ENCODE results near the gene PTPRN2. TPM values are rescaled to one million over a fixed set of nuclear protein-coding genes. Genes with fewer than 3 reads are reported as not detected.

Gene PTPRN2
- total and polyA plus RNA-seq, 2 of the 13 experiments (the other 11 are each of a cell fraction or from before 2014, with no cell fraction given) = 2.5 to 24.2 TPM

GRCh38 chr7:157612664-157613561 is 974.7 kb downstream of the PTPRN2 start (continued):
- TF ChIP-seq PRDM10 (CRISPR knock-in tag; IDR thresholded peaks at IDR 0.05; ENCODE audit: low read depth) = no peak
- TF ChIP-seq ZSCAN20 (CRISPR knock-in tag; IDR thresholded peaks at IDR 0.05; ENCODE audit: borderline replicate concordance) = no peak
- no peak for TF ChIP-seq ZBTB43 (CRISPR knock-in tag; conservative IDR thresholded peaks at IDR 0.05)
- TF ChIP-seq ZNF329 (CRISPR knock-in tag; IDR thresholded peaks at IDR 0.05; ENCODE audit: low read depth) = no peak
- TF ChIP-seq ZFP62 (CRISPR knock-in tag; IDR thresholded peaks at IDR 0.05) = no peak
- TF ChIP-seq PBX3 (CRISPR knock-in tag; IDR thresholded peaks at IDR 0.05; ENCODE audit: borderline replicate concordance) = no peak
